GM13976 (cell line): ENCODE measurements around the gene TEKT2.

Source experiments
- DNase-seq: peaks from one replicate; pipeline ENCODE4 v3.0.0; 2012; ENCODE audit warnings: low spot score
- CTCF ChIP-seq: IDR thresholded peaks from 2 replicates; pipeline ENCODE4 v1.5.1; 2012; ENCODE audit warnings: borderline replicate concordance, mild to moderate bottlenecking; ENCODE audit not compliant: insufficient read depth; ENCODE audit errors: extremely low read depth, missing control alignments, control extremely low read depth
- in situ Hi-C: fragments of 300-500 bp; cut with MboI; formaldehyde crosslinking; loops from one replicate; pipeline ENCODE4 v1.12.0; 2022; ENCODE audit warnings: low sequenced_read_pairs, mixed read lengths, inconsistent platforms; ENCODE audit not compliant: unreplicated experiment

TEKT2 gene

GRCh38 chr1:36116901-36117300 lies 33.0 kb downstream of the TEKT2 start:
- TF ChIP-seq CTCF, result no peak

GRCh38 chr1:36118447-36119204 lies 34.7 kb downstream of the TEKT2 start:
- DNase-seq, result no peak
- in situ Hi-C loops, result no loop called here
- no peak for TF ChIP-seq CTCF

More at GRCh38 chr1:36116901-36117300, 33.0 kb downstream of the TEKT2 start:
- in situ Hi-C loops, result no loop called here
- DNase-seq, result no peak

GRCh38 chr1:36119456-36119855 lies 35.6 kb downstream of the TEKT2 start:
- TF ChIP-seq CTCF, result no peak
- no peak for DNase-seq
- in situ Hi-C loops, result no loop called here

- DNase-seq, result no peak
- TF ChIP-seq CTCF, result no peak
- in situ Hi-C loops, result no loop called here
Measured at GRCh38 chr1:36122062-36123030, 38.5 kb downstream of the TEKT2 start.

- DNase-seq, result peak; percentile 75
- in situ Hi-C loops, result no loop called here
- no peak for TF ChIP-seq CTCF
Measured at GRCh38 chr1:36123356-36123755, 39.5 kb downstream of the TEKT2 start.

- no peak for TF ChIP-seq CTCF
- DNase-seq, result no peak
- in situ Hi-C loops, result no loop called here
Measured at GRCh38 chr1:36124404-36125128, 40.7 kb downstream of the TEKT2 start.
